IPS-15b (cell line): ENCODE measurements around the gene CLOCK.

Experiments
- H3K27me3 ChIP-seq: one replicate; pipeline ENCODE4 v1.6.1; 2013; ENCODE audit warnings: low read length; ENCODE audit not compliant: control insufficient read depth, insufficient read depth
- H3K36me3 ChIP-seq: one replicate; pipeline ENCODE4 v1.6.1; 2013; ENCODE audit warnings: low read length; ENCODE audit not compliant: control insufficient read depth, insufficient read depth
- H3K4me1 ChIP-seq: one replicate; pipeline ENCODE4 v1.6.1; 2013; ENCODE audit warnings: mild to moderate bottlenecking, low read length; ENCODE audit not compliant: control insufficient read depth, insufficient read depth
- H3K4me3 ChIP-seq: one replicate; pipeline ENCODE4 v1.5.1; 2013; ENCODE audit warnings: low read depth, low read length
- H3K9ac ChIP-seq: one replicate; pipeline ENCODE4 v1.6.1; 2013; ENCODE audit warnings: low read depth, mild to moderate bottlenecking, low read length
- H3K9me3 ChIP-seq: one replicate; pipeline ENCODE4 v1.6.1; 2013; ENCODE audit warnings: mild to moderate bottlenecking, low read length; ENCODE audit not compliant: control insufficient read depth, insufficient read depth

Gene CLOCK

GRCh38 chr4:55438314-55438713 lies 108.4 kb downstream of the CLOCK start:
- Histone ChIP-seq H3K9me3 (no peaks in the 10 kb centered on the region), H3K4me1 (peaks cover 7% of the 10 kb centered on the region), H3K9ac (no peak overlapping the region), H3K36me3 (no peaks in the 10 kb centered on the region), H3K27me3 (no peaks in the 10 kb centered on the region), H3K4me3 (no peak overlapping the region)

DNA sequence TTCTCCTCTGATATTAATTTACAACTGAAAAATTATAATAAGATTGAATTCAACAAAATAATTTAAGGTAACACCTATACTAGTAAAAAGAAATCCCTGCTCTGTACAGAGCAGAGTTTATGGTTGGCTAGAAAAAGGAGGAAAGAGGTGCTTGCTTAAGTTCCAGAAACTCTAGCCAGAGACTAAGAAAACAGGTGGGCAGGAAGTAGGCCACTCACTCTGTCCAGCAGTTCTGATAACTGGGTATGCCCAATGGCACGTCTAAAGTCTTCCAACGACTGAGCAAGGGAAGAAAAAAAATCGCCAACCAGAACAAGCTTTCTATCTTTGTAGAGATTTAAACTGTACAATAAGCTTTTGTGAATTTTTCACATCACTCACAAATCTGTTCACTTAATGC lies 108.9 kb downstream of the CLOCK start:
- Histone ChIP-seq H3K4me3 (no peak overlapping the region), H3K27me3 (no peaks in the 10 kb centered on the region), H3K36me3 (no peaks in the 10 kb centered on the region), H3K4me1 (peaks cover 11% of the 10 kb centered on the region), H3K9me3 (no peaks in the 10 kb centered on the region), H3K9ac (no peak overlapping the region)

- Histone ChIP-seq H3K4me1 (peaks cover 13% of the 10 kb centered on the region), H3K9me3 (no peaks in the 10 kb centered on the region), H3K9ac (no peak overlapping the region), H3K36me3 (no peaks in the 10 kb centered on the region), H3K27me3 (no peaks in the 10 kb centered on the region), H3K4me3 (no peak overlapping the region)
Observed at GRCh38 chr4:55437356-55437796, 109.3 kb downstream of the CLOCK start.

- H3K9me3 ChIP-seq: no peaks in the 10 kb centered on the region
- no peak overlapping the region for H3K9ac ChIP-seq
- no peaks in the 10 kb centered on the region for H3K36me3 ChIP-seq
- H3K4me1 ChIP-seq: peaks cover 24% of the 10 kb centered on the region
- H3K4me3 ChIP-seq: no peak overlapping the region
- no peaks in the 10 kb centered on the region for H3K27me3 ChIP-seq
Observed at GRCh38 chr4:55435141-55435841, 111.4 kb downstream of the CLOCK start.

GRCh38 chr4:55431710-55432336 lies 114.9 kb downstream of the CLOCK start:
- Histone ChIP-seq H3K27me3 (no peaks in the 10 kb centered on the region), H3K4me1 (peaks cover 24% of the 10 kb centered on the region), H3K4me3 (no peak overlapping the region), H3K9ac (no peak overlapping the region), H3K9me3 (no peaks in the 10 kb centered on the region), H3K36me3 (no peaks in the 10 kb centered on the region)

GRCh38 chr4:55424791-55425190 lies 121.9 kb downstream of the CLOCK start:
- Histone ChIP-seq H3K4me3 (no peak overlapping the region), H3K9me3 (no peaks in the 10 kb centered on the region), H3K27me3 (no peaks in the 10 kb centered on the region), H3K9ac (no peak overlapping the region), H3K4me1 (no peaks in the 10 kb centered on the region), H3K36me3 (peaks cover 15% of the 10 kb centered on the region)

- Histone ChIP-seq H3K9me3 (no peaks in the 10 kb centered on the region), H3K4me1 (no peaks in the 10 kb centered on the region), H3K9ac (no peak overlapping the region), H3K36me3 (peaks cover 10% of the 10 kb centered on the region), H3K4me3 (no peak overlapping the region), H3K27me3 (no peaks in the 10 kb centered on the region)
Observed at GRCh38 chr4:55416176-55416575, 130.5 kb downstream of the CLOCK start.

- no peaks in the 10 kb centered on the region for H3K9me3 ChIP-seq
- H3K4me3 ChIP-seq: no peak overlapping the region
- H3K4me1 ChIP-seq: peaks cover 4% of the 10 kb centered on the region
- H3K9ac ChIP-seq: no peak overlapping the region
- no peaks in the 10 kb centered on the region for H3K27me3 ChIP-seq
- H3K36me3 ChIP-seq: peaks cover 5% of the 10 kb centered on the region
Observed at GRCh38 chr4:55411621-55412020, 135.1 kb downstream of the CLOCK start.

DNA sequence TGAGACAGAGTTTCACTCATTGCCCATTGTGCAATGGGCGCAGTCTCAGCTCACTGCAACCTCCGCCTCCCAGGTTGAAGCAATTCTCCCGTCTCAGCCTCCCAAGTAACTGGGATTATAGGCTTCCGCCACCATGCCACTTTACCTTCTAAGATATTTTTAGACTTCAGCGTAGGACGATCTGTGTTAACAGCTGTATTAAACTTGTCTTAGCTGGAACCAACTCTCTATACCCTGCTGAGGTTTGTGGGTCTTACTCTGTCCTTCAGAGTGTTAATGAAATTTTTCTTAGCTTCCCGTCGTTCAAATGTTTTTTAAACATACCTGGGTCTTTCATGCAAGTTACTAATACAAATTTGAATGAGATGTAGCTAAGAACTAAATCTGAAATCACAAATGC lies 136.3 kb downstream of the CLOCK start:
- Histone ChIP-seq H3K27me3 (no peaks in the 10 kb centered on the region), H3K36me3 (peaks cover 5% of the 10 kb centered on the region), H3K9me3 (no peaks in the 10 kb centered on the region), H3K9ac (no peak overlapping the region), H3K4me3 (no peak overlapping the region), H3K4me1 (peaks cover 4% of the 10 kb centered on the region)

- Histone ChIP-seq H3K9me3 (no peaks in the 10 kb centered on the region), H3K36me3 (peaks cover 5% of the 10 kb centered on the region), H3K4me3 (no peak overlapping the region), H3K27me3 (no peaks in the 10 kb centered on the region), H3K9ac (peak overlapping the region; percentile 16), H3K4me1 (peaks cover 4% of the 10 kb centered on the region)
Observed at GRCh38 chr4:55409468-55410171, 137.1 kb downstream of the CLOCK start.

DNA sequence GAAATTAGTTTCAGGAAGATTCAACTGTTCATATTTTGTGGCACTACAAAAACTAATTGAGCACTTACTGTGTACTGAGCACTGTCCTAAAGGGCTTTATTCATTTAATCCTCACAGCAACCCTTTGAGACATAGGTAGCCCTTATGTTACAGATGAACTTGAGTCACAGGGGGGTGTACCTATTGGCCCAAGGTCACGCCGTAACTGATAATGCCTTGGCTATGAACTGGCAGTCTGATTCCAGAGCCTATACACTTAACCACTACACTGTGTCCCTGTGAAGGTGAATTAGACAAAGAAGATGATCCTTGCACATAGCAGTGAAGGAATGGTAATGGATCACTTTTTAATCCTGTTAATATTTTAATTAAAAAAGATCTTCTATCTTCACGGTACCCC lies 138.9 kb downstream of the CLOCK start:
- H3K9me3 ChIP-seq: no peaks in the 10 kb centered on the region
- H3K36me3 ChIP-seq: peaks cover 5% of the 10 kb centered on the region

GRCh38 chr4:55407119-55407518 lies 139.6 kb downstream of the CLOCK start:
- no peaks in the 10 kb centered on the region for H3K27me3 ChIP-seq
- H3K9me3 ChIP-seq: no peaks in the 10 kb centered on the region
- H3K4me1 ChIP-seq: peaks cover 4% of the 10 kb centered on the region
- H3K4me3 ChIP-seq: no peak overlapping the region
- H3K36me3 ChIP-seq: peaks cover 5% of the 10 kb centered on the region
- H3K9ac ChIP-seq: no peak overlapping the region

More for the DNA sequence above, 138.9 kb downstream of the CLOCK start:
- Histone ChIP-seq H3K27me3 (no peaks in the 10 kb centered on the region), H3K4me1 (peaks cover 4% of the 10 kb centered on the region), H3K9ac (no peak overlapping the region), H3K4me3 (no peak overlapping the region)
